Measurements from ENCODE around the gene EFHC1.

The EFHC1 gene

DNA sequence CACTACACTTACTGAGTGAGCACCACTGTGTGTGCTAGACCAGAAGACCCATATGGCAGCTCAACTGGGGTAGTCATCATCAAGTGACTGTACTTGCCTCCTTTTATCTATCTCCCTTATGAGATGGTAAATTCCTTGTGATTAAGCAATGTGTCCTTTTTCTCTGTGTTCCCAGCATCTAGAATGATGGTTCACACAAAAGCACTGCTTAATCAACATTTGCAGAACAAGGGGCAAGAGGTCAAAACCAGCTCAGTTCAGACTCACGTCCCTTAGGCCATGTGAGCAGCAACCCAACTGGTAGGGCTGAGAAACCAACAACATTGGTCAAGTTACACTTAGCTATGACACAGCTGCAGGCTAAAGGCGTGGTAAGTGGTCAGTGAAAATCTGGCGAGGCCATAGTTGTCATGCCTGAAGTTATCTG lies 146.7 kb downstream of the EFHC1 start:
- Histone ChIP-seq H3K4me3 (ENCODE audit: low read depth in 1 of 2, low read length in 1 of 2) (no peak overlapping the region), H3K36me3 (no peaks in the 10 kb centered on the region), H3K27ac (no peak overlapping the region), H3K9me3 (no peaks in the 10 kb centered on the region), H3K4me1 (ENCODE audit: control insufficient read depth in 1 of 2, insufficient read depth in 1 of 2, low read depth in 1 of 2, low read length in 1 of 2) (no peaks in the 10 kb centered on the region), H3K27me3 (no peaks in the 10 kb centered on the region)
- TF ChIP-seq, protein P1, sequence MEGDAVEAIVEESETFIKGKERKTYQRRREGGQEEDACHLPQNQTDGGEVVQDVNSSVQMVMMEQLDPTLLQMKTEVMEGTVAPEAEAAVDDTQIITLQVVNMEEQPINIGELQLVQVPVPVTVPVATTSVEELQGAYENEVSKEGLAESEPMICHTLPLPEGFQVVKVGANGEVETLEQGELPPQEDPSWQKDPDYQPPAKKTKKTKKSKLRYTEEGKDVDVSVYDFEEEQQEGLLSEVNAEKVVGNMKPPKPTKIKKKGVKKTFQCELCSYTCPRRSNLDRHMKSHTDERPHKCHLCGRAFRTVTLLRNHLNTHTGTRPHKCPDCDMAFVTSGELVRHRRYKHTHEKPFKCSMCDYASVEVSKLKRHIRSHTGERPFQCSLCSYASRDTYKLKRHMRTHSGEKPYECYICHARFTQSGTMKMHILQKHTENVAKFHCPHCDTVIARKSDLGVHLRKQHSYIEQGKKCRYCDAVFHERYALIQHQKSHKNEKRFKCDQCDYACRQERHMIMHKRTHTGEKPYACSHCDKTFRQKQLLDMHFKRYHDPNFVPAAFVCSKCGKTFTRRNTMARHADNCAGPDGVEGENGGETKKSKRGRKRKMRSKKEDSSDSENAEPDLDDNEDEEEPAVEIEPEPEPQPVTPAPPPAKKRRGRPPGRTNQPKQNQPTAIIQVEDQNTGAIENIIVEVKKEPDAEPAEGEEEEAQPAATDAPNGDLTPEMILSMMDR (IDR thresholded peaks at IDR 0.05) = no peak

DNA sequence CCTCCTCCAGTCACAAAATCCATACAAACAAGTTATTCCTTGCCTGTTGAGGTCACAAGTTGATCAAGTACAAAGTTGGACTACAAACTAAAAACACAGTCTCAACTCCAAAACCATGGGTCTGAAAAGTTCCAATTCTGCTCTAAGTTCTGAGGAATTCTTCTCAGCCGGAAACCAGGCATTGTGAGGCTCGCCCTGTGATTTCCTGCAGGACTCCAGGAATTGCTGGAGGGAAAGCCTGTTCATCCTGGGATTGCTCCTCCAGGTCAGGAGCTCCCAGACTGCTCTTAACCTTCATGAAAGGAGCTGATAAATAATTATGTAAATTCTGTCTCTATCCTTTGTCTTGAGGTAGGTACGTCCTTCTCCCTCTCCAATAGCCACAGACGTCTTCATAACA lies 148.2 kb downstream of the EFHC1 start:
- Histone ChIP-seq H3K27ac (no peak overlapping the region), H3K4me3 (ENCODE audit: low read depth in 1 of 2, low read length in 1 of 2) (no peak overlapping the region), H3K36me3 (no peaks in the 10 kb centered on the region), H3K27me3 (no peaks in the 10 kb centered on the region), H3K4me1 (ENCODE audit: control insufficient read depth in 1 of 2, insufficient read depth in 1 of 2, low read depth in 1 of 2, low read length in 1 of 2) (no peaks in the 10 kb centered on the region), H3K9me3 (no peaks in the 10 kb centered on the region)
- TF ChIP-seq, protein P1 (IDR thresholded peaks at IDR 0.05) = no peak

DNA sequence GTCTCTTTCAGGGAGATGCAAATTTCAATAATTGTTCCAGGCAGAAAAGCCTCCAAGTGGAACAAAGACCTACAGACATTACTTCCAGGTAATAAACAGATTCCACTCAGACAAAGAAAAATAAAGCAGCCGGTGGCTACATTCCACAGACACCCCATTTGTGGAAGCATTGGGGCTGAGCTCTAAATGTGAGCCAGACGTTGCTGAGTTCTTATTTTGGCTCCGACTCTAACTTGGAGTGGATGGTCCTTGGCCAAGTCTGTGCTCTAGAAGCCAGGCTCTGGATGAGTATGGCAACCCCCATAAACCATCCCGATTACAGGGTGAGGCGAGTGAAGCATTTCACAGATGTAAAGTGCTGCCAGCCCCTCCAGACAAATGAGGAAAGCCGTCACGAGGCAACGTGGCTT lies 150.2 kb downstream of the EFHC1 start:
- TF ChIP-seq, protein P1 (IDR thresholded peaks at IDR 0.05) = no peak
- no peaks in the 10 kb centered on the region for H3K27me3 ChIP-seq
- H3K36me3 ChIP-seq = no peaks in the 10 kb centered on the region
- H3K27ac ChIP-seq = no peak overlapping the region
- peaks cover 9 to 10% of the 10 kb centered on the region in 2 experiments for H3K4me1 ChIP-seq (ENCODE audit: control insufficient read depth in 1 of 2, insufficient read depth in 1 of 2, low read depth in 1 of 2, low read length in 1 of 2)
- H3K4me3 ChIP-seq (ENCODE audit: low read depth in 1 of 2, low read length in 1 of 2) = no peak overlapping the region
- H3K9me3 ChIP-seq = no peaks in the 10 kb centered on the region

DNA sequence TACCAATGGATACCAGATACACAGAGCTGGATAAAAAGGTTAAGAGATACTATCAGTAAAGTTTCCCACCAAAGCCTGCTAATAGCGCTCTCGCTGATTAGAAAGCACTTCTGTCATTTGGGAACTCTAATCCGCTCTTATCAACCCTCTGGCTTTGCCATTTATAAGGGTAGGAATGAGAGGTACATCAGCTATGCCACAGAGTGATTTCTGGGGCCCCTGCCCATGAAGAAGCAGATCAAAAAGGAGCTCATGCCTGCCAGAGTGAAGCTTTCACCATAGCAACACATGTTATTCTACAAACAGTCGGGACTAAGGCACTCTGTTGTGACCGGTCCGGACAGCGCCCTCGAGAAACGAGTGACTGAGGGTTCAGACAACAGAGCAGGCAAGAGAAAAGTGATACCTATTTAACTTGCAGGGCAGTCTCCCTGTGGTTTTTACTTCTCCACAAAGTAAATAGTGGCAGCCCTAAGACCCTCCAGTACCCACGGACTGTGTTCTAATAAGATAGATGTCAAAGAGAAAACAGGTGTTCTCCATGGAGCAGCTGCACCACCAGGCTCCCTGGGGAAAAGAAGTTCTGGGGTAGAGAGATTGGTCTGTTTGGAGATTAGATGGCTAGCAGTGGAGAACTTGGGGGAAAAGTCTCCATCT lies 151.1 kb downstream of the EFHC1 start:
- no peak overlapping the region for H3K27ac ChIP-seq
- H3K36me3 ChIP-seq = no peaks in the 10 kb centered on the region

DNA sequence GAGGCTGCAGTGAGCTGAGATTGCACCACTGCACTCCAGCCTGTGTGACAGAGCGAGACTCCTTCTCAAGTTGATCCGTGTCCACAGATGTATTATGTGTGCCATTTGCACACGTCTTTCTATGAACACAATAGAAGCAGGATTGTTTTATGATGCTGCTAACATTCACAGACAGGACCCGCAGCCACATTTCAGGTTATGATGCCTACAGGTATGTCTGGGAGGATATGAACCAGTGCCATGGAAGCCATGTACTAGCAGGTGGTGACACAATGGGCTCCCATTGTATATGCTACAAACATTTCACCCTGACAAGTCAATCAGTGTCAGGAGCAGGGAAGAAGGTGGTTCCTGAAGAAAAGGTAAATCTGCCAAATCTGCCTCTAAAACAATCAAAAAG lies 152.4 kb downstream of the EFHC1 start:
- H3K4me1 ChIP-seq (ENCODE audit: control insufficient read depth in 1 of 2, insufficient read depth in 1 of 2, low read depth in 1 of 2, low read length in 1 of 2) = peaks cover 22 to 26% of the 10 kb centered on the region in 2 experiments
- no peaks in the 10 kb centered on the region for H3K36me3 ChIP-seq
- H3K4me3 ChIP-seq (ENCODE audit: low read depth in 1 of 2, low read length in 1 of 2) = no peak overlapping the region
- H3K9me3 ChIP-seq = no peaks in the 10 kb centered on the region
- TF ChIP-seq, protein P1 (IDR thresholded peaks at IDR 0.05) = no peak
- no peak overlapping the region for H3K27ac ChIP-seq
- no peaks in the 10 kb centered on the region for H3K27me3 ChIP-seq

More for the DNA sequence above, 151.1 kb downstream of the EFHC1 start:
- Histone ChIP-seq H3K9me3 (no peaks in the 10 kb centered on the region), H3K4me1 (ENCODE audit: control insufficient read depth in 1 of 2, insufficient read depth in 1 of 2, low read depth in 1 of 2, low read length in 1 of 2) (peaks cover 13 to 19% of the 10 kb centered on the region in 2 experiments), H3K27me3 (no peaks in the 10 kb centered on the region), H3K4me3 (ENCODE audit: low read depth in 1 of 2, low read length in 1 of 2) (no peak overlapping the region)
- TF ChIP-seq, protein P1 (IDR thresholded peaks at IDR 0.05) = no peak
